Epidermal melanocyte (primary cell): Measurements from ENCODE around the gene RCAN1.

ENCODE experiments used
- DNase-seq: peaks from one replicate; pipeline ENCODE4 v3.0.0; 2011; ENCODE audit warnings: low spot score; ENCODE audit not compliant: insufficient read length

RCAN1 gene

DNA sequence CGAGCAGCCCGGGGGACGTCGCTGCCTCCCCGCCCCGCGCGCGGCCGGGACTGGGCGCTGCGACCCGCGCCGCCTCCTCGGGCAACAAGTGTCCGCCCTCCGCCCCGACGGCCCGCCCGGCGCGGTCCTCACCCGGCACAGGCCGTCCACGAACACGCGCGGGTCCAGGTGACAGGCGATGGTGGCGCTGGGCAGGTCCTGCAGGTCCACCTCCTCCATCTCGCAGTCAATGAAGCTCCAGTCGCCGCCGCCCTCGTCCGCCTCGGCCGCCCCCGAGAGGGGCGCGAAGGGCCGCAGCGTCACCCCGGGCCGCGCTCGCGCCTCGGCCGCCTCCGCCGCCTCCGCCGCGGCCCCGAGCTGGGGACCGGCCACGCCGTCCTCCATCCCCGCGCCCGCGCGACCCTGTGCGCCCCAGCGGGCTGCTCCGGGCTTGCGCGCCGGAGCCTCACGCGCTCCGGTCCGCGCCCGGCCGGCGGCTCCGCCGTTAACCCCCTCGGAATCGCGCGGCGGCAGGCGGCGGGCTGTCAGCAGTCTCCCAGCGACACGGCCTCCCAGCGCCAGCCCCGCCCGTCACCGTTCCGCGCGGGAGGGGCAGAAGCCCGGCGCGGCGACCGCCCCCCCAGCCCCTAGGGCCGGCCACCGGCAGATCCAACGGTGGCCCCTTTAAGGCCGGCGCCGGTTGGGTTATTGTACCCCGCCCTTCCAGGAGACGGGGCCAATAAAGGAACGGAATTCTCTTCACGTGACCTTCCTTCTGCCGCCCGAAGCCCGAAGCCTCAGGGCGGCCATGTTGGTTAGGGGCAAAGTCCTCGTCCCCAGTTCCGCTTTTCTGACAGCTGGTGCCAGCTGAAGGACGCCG, at the start of gene RCAN1:
Gene RCAN1 (minus strand): TSS at position 486 of the 859 bp plus-strand sequence. CDS start 102 bp downstream, at position 384.
- peak; percentile 93 for DNase-seq

DNA sequence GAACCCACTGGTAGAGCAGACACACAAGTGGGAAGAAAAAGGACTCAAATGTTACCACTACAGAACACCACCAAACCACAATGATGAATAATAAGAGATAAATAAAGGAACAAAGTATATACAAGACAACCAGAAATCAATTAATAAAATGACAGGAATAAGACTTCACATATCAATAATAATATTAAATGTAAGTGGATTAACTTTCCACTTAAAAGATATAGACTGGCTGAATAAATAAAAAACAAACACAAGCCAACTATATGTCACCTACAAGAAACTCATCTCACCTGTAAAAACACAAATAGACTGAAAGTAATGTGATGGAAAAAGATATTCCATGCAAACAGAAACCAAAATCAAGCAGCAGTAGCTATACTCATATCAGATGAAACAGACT, 46.9 kb upstream of the RCAN1 start:
- no peak for DNase-seq

DNA sequence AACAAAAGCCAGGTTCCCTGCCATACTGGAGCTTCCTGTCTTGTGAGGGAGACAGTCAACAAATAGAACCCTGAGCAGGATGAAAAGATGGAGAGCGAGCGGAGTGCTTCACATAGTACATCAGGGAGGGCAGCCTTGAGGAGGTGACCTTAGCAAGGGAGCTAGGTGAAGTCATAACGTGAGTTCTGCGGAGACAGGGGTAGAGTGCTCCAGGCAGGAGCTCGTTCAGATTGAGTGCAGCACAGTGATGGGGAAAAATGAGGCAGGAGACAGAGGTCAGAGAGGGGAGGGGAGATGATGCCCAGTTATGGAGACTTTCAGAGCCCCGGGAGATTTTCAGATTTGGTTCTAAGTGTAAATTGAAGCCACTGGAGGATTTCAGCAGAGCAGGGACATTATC, 38.6 kb upstream of the RCAN1 start:
- DNase-seq, result no peak

DNA sequence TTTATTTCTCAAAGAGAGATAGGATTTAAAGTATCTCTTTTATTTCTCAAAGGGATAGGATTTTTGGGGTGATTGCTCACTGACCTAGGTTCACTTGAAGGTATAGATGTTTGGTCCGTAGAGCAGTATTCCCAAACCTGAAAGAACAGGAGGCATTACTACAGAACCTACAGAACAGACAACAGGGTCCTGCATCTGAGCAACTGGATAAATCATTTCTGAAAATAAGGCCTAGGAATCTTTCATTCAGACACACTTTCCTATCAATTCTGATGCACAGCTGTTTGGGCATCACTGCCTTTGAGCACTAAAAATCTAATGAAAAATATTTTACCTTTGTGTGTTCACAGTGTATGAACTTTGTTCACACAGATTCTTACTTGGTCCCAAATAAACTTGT, 36.7 kb upstream of the RCAN1 start:
- no peak for DNase-seq

DNA sequence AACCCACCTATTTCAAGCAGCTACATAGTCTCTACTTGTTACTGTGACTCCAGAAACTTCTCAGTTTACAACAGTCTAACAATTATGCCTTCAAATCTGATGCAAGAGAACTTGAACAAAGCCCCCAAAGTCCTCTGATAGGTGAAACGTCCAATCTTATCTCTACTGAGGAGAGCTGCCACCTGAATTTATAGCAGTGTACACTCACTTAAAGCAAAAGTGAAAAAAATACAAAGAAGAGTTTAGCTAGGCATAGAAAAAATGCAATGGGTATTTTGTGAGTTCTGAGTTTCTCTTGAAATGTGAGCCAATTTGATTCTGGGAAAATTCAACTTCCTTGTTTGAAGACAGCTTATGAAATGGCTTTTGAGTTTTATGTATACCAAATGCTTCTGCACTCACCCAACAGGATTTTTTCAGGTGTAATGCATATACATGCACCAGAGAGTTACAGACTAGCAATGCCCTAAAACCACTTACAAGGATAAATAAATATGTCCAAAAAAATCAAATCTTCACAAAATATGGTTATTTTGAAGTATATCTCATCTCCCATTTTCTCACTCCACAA, 36.0 kb upstream of the RCAN1 start:
- no peak for DNase-seq

DNA sequence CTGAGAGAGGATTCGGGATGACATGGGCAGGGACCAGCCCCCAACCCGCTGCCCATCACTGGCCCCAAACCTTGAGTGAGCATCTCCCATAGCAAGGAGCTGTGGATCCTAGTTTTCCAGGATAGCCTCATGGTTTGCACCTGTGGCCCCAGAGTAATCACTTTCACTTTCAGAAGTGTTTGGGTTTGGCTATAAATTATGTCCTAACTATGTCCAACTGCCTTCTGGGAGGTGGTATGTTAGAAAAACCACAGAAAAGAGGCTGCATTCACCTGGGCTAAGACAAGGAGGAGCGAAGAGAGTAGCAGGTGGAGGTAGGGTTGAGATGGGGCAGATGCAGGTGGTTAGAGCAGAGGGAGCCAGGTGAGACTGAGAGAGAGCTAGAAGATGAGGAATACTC, 34.5 kb upstream of the RCAN1 start:
- DNase-seq, result no peak

DNA sequence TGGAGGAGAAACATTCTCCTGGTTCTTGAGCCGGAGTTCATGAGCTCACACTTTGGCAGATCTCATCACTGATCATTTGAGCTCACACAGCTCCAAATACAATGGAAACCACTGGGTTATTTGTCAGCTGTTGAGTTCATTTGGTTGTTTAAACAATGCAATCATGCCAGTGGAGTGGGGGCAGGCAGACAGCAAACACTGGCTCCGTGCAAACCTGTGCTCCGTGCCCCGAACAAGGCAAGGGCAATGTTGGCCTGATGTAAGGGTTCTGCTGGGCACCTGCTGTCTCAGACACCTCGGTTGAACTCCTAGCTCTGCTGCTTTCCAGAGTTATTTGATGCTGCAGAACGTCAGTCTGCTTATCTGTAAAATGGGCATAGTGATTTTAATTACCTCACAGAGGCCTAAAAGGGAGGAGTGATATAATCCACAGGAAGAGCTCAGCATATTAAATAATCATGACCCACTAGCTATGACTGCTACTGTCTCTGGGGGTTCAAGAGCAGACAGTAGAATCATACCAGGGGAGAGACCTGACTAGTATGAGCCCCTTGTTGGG, 33.9 kb upstream of the RCAN1 start:
- DNase-seq, result no peak

DNA sequence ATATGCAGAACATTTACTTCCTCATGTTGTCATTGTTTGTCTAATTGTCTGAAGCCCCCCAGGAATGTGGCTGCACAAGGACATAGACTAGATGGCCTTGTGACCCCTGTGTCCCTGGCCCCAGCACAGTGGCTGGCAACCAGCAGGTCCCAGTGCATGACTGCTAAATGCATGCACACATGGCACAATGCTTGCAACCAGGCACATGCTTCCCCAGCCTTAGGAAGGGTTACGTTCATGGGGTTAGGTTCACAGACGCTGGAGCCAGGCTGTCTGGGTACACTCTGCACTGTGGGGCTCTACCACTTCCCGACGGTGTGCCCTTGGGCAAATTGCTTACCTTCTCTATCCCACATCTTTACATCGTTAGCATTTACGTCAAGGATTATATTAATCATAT, 32.6 kb upstream of the RCAN1 start:
- no peak for DNase-seq

DNA sequence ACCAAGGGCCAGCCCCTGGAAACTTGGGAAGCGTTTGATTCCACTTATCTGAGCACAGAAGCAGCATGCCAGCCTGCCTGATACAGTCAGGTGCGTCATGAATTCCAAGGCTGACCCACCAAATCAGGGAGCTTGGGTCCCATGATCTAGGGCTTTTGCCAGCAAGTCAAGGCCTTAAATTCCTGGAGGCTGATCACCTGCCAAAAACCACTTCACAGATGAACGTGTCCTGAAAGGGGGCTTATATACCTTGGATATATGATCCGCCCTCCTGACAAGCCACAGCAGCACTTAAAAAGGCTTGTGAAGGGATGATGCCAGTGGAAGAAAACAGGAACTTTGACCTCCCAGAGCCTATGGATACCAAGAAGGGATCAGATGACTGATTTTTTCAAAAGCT, 29.9 kb upstream of the RCAN1 start:
- DNase-seq, result no peak

DNA sequence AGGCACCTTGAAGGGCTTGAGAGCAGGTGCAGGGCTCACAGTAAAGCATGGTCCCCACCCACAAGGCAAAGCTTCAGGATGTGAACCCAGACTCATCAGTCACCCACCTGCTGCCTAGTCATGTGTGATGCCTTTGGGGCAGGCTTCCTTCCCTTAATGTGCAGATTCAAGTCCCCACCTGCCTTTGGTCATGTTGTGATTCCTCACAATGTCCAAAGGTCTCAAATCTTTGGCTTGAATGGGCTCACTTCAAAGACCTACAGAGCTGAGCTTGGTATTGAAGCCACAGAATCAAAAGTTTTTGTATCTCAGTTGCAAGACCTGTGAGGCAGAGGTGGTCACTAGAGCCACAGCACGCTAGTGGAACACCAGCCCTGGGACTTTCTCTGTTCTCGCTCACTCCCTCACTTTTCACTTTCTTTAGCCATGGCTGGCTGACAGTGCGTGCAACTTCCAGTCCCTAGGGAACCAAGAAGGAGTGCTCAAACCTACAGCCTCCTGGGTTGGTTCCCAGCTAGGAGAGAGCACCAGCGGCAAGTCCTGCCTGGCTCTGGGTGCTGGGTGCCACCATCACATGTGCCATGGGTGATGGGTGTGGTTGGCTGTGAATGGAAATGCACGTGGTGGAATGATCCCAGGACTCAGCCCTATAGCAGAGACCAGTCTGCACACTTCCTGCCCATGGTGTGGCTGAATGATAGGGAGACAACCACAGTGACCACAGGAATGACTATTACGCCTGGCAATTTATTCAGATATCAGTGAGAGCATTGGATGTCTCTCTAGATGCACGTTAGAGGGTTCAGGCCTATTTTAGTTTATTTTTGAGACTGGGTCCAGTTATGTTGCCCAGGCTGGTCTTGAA, 27.5 kb upstream of the RCAN1 start:
- no peak for DNase-seq

DNA sequence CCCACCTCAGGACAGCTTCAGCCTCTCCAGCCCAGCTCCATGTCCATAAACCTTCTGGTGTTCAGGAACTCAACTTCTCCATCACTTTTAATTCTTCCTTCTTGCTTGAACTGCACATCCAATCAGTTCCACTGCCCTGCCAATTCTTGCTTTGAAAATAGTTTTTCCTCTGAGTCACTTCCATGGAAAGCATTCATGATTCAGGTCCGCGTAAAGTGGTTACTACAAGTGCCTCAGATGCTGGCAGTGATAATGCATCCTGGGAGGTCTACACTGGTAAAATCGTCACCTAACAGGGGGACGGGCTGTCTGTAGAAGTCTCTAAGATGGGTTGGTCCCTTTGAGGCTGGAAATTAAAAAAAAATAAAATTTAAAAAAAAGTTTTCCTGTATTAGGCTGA, 25.9 kb upstream of the RCAN1 start:
- no peak for DNase-seq

DNA sequence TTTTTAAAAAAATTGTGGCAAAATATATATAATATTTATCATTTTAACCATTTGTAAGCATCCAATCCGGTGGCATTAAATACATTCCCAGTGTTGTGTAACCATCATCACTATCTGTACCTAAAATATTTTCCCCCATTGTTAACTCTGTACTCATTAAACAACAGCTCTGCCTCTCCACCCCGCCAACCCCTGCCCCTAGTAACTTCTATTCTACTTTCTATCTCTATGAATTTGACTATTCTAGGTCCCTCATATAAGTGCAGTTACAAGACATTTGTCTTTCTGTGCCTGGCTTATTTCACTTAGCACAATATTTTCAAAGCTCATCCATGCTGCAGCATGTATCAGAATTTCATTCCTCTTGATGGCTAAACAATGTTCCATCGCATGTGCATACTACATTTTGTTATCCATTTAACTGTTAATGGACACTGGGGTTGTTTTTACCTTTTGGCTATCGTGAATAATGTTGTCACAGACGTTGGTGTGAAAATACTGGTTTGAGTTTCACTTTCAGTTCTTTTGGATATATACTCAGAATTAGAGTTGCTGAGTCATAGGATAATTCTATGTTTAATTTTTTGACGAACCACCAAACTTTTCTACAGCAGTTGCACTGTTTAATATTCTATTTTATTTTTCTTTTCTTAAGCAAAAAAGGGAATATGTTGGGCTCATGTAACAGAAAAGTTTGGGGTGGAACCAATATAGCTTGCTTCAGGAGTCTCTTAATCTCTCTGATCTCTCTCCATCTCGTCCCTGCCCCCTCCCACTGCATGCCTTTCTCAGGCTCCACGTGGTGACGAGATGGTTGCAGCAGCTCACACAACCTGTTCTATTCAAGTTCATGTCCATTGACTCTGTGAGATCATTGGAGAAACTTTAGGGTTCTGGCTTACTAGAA, 25.2 kb upstream of the RCAN1 start:
- DNase-seq, result no peak

DNA sequence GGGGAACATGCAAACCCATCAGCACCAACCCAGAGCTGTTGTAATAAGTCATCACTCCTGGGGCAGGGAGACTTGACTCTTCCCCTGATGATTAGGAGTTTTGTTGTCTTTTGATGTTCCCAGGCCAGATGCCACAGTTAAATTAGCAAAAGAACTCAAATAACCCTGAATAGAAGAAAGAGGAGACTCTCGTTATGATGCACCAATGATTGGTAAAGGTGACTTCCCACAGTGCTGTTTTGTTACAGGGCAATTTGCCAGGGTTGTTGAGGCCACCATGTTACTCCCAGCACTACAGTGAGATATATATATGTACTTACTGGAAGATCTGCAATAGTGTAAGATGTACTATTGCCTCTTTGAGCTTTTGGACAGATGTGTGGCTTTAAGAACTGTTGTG, 24.3 kb upstream of the RCAN1 start:
- DNase-seq, result no peak

DNA sequence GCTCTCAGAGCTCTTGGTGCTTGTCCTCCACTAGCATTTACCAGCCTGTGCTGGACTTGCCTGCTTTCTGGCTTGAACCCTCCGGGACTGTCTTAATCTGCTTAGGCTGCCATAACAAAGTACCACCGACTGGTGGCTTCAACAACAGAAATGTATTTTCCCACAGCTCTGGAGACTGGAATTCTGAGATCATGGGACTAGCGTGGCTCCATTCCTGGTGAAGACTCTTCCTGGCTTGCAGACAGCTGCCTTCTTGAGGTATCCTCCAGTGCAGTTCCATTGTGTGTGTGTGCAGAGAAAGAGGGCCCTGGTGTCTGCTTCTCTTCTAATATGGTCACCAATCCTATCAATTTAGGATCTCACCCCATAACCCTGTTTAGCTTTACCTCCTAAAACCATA, 22.0 kb upstream of the RCAN1 start:
- DNase-seq, result no peak

DNA sequence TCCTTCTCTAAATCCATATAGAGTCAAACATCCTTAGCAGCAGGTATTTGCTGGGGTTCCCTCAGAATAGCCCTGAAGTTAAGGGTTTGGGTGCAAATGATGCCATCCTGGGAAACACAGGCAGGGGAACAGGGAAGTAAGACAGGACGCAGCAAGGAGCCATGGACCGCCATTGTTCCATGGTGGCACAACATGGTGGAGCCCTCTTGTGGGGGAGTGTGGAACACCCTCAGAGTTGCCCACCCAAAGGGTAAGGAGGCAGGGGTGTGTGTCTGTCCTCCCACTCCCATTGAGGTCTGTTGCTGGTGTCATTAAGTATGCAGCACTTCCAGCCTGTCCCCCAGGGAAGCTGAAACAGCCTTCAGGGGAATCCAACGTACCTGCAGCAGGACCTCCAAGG, 20.4 kb upstream of the RCAN1 start:
- DNase-seq, result no peak

DNA sequence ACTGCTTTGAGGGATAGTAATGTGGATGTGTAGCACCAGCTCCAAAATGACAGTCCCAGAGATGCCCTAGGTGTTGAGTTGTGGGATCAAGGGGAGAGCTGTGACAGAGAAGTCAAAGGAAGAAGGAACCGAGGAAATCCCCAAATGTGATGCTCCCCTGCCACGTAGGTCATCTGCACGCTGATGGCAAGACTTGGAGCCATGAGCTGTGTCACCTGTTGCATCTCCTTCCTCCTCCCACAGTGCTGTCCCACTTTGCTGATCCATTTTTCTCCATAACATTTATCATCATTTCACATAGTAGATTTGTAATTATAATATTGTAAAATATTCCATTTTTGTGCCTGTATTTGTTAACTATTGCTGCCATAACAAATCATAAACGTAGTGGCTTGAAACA, 17.6 kb upstream of the RCAN1 start:
- DNase-seq, result no peak

DNA sequence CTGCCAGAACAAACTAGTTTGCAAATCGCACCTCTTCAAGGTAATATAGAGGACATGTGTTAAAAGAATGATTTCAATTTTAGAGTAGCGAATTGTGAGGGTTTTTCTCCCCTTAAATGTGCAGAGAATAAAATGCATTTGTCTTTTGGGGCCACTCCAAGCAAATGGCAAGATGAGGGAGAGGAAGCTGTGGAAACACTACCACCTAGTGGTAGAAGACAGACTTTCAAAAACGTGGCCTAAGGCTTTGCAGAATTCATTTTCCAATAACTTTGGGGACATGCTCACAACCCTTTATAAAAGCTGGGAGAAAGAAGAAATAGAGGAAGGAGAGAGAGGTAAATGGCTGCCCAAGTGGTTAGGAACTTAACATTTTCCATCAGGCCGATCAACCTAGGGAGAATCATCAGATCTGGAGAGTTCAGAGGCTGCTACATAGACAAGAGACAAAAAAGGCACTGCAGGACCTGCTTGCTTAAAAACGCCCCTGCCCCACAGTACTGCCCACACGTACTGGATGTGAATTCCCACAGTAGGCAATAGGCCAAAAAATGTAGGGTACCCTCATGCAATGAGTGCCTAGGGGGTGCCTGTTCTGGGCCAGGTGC, 15.7 kb upstream of the RCAN1 start:
- peak; percentile 74 for DNase-seq

DNA sequence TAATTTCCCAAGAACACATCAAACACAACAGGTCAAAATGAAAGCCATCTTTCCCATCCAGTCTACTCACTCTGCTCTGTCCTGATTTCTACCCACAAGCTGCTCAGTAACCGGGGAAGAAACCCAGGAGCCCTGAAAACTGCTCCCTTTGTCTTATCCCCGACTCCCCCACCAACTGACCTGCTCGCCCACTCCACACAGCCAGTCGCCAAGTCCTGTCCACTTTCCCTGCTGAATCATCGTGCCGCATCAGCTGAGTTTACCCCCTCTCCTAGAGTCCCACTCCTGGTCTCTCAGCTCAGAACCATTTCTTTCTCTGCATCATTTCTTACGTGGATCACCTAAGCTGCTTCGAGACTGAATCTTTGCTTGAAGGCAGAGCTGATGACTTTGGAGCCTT, 11.2 kb upstream of the RCAN1 start:
- no peak for DNase-seq

DNA sequence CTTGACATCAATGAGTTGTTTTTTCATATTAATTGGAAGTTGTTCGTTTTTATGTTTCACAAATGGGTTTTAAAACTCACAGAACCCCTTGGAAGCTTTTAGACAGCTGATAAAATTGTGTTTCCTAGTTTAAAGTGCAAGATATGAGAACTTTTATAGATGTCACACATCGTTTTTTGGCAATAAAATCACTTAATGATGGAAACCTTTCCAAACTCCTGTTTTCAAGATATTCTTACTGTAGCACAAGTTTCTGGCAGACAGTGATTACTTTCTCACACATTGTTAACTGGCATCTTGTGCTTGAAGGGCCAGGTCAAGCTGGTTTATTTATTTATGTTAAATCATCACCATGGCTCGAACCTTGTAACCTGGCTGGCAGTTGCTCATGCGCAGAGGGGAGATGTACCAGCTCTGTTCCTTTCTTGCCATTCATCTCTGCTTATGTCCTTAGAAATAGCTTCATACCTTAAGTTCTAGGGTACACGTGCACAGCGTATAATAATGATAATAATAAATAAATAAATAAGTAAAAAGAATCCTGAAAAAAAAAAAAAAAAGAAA, 10.2 kb upstream of the RCAN1 start:
- no peak for DNase-seq

DNA sequence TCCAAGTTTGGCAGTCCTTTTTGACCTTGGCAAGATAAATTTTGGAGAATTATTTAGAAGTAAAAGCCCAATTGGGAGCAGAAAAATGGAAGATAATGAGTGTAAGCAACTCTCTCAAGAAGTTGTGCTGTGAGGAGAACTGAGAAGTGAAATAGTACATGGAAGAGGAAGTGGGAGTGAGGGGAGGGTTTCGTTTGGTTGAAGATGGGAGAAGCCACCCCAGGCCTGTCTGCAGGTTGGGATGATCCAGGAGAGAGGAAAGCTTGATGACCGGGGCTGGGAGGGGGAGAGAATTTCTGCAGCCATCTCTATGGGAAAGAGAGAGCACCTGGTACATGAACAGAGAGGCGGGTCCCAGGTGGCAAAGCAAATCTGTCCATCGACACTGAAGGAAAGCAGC, 8.6 kb upstream of the RCAN1 start:
- DNase-seq, result no peak
